ENCODE results near the gene ERAS.
"Not testable (repeated sequence)": the region's sequence is repeated elsewhere in the genome, so short reads cannot be mapped to it uniquely, and the experiment has no call there.

DNA sequence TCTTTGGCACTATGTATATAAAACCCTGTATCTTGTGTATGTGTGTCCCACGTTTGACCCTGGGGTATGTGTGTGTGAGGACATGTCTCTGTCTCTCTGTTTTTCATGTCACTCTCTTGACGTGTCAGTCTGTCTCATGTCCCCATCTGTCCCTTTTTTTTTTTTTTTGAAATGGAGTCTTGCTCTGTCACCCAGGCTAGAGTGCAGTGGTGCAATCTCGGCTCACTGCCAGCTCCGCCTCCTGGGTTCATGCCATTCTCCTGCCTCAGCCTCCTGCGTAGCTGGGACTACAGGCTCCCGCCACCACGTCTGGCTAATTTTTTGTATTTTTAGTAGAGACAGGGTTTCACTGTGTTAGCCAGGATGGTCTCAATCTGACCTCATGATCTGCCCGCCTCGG is 6.9 kb upstream of the ERAS start:
- not testable (repeated sequence) for TF ChIP-seq POLR2AphosphoS5 (IDR thresholded peaks at IDR 0.05; ENCODE audit: borderline replicate concordance, low read depth, low read length); EZH2 (IDR thresholded peaks at IDR 0.05); FOXP2 (optimal IDR thresholded peaks at IDR 0.05; ENCODE audit: control extremely low read depth, extremely low read length, insufficient read depth)

Measured in SK-N-MC (cell line).